ENCODE results near the gene OPRD1.
"Not testable (repeated sequence)": the region's sequence is repeated elsewhere in the genome, so short reads cannot be mapped to it uniquely, and the experiment has no call there.

OPRD1 gene

DNA sequence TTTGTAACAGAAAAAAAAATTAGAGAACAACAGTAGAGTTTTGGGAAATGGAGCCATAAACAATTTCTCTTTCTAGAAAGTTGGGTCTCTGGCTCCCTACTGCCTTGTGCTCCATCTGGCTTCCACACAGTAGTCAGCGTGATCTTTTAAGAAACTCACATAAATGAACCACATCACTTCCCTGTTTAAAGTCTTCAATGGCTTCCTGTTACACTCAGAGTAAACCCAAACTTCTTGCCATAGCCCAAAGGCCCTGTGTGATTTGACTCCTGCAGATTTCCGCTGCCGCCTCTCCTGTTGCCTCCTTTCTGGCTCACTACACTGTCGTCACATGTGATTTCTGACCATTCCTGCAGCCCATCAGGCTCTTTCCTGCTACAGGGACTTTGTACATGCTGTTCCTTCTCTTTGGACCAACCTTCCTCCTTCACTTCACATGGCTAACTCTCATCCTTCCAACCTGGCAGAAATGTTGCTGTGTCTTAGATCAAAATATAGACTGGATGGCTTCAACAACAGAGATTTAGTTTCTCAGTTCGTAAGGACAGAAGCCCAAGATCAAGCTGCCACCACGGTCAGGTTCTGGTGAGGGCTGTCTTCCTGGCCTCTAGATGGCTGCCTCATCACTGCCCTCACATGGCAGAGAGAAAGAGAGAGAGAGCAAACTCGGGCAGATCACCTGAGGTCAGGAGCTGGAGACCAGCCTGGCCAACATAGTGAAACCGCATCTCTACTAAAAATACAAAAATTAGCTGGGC lies 34.0 kb downstream of the OPRD1 start:
- Mint-ChIP-seq H3K36me3 (ENCODE audit: low read depth) (no peaks in the 10 kb centered on the region), H3K9me3 (no peaks in the 10 kb centered on the region), H3K4me3 (no peak overlapping the region), H3K27me3 (ENCODE audit: low read depth) (peaks cover 15% of the 10 kb centered on the region), H3K27ac (no peak overlapping the region), H3K4me1 (no peaks in the 10 kb centered on the region)
- TF ChIP-seq, protein P1, sequence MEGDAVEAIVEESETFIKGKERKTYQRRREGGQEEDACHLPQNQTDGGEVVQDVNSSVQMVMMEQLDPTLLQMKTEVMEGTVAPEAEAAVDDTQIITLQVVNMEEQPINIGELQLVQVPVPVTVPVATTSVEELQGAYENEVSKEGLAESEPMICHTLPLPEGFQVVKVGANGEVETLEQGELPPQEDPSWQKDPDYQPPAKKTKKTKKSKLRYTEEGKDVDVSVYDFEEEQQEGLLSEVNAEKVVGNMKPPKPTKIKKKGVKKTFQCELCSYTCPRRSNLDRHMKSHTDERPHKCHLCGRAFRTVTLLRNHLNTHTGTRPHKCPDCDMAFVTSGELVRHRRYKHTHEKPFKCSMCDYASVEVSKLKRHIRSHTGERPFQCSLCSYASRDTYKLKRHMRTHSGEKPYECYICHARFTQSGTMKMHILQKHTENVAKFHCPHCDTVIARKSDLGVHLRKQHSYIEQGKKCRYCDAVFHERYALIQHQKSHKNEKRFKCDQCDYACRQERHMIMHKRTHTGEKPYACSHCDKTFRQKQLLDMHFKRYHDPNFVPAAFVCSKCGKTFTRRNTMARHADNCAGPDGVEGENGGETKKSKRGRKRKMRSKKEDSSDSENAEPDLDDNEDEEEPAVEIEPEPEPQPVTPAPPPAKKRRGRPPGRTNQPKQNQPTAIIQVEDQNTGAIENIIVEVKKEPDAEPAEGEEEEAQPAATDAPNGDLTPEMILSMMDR (IDR thresholded peaks at IDR 0.05; ENCODE audit: unreplicated experiment in 3 of 3): no peak

DNA sequence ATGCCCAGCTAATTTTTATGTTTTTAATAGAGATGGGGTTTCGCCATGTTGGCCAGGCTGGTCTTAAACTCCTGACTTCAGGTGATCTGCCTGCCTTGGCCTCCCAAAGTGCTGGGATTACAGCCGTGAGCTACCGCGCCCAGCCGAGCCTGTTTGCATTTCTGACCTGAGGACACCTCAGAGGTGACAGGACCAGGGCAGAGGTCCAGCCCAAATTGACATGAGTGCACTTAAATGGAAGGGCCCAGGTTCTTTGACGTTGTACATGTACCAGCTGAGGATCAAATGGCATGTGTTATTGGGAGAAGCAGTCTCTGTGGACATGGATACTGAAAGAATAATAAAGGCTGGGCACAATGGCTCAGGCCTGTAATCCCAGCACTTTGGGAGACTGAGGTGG lies 35.2 kb downstream of the OPRD1 start:
- H3K27ac Mint-ChIP-seq; H3K4me1 Mint-ChIP-seq; H3K9me3 Mint-ChIP-seq; H3K4me3 Mint-ChIP-seq; H3K36me3 Mint-ChIP-seq (ENCODE audit: low read depth): not testable (repeated sequence)
- H3K27me3 Mint-ChIP-seq (ENCODE audit: low read depth): peaks cover 15% of the 10 kb centered on the region

DNA sequence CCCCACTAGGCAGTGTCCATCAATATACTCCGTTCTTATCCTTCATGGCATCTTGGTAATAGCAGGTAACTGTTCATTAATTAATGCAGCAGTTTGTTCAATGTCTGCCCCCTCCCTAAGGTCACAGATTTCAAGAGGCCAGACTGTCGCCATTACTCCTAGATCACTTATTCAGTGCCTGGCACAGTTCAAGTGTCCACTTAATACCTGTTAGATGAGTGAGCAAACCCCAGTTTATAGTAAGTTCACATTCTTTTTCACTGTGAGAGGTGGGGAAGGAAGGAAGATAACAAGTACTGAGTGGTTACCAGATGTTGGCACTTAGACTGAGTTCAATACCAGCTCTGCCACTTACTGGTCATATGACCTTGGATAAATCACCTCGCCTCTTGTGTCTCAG lies 36.4 kb downstream of the OPRD1 start:
- no peak overlapping the region for H3K4me3 Mint-ChIP-seq
- no peak overlapping the region for H3K27ac Mint-ChIP-seq
- no peaks in the 10 kb centered on the region for H3K36me3 Mint-ChIP-seq (ENCODE audit: low read depth)
- no peaks in the 10 kb centered on the region for H3K4me1 Mint-ChIP-seq
- no peaks in the 10 kb centered on the region for H3K9me3 Mint-ChIP-seq
- peaks cover 13% of the 10 kb centered on the region for H3K27me3 Mint-ChIP-seq (ENCODE audit: low read depth)
- TF ChIP-seq, protein P1 (IDR thresholded peaks at IDR 0.05; ENCODE audit: unreplicated experiment in 3 of 3): no peak

DNA sequence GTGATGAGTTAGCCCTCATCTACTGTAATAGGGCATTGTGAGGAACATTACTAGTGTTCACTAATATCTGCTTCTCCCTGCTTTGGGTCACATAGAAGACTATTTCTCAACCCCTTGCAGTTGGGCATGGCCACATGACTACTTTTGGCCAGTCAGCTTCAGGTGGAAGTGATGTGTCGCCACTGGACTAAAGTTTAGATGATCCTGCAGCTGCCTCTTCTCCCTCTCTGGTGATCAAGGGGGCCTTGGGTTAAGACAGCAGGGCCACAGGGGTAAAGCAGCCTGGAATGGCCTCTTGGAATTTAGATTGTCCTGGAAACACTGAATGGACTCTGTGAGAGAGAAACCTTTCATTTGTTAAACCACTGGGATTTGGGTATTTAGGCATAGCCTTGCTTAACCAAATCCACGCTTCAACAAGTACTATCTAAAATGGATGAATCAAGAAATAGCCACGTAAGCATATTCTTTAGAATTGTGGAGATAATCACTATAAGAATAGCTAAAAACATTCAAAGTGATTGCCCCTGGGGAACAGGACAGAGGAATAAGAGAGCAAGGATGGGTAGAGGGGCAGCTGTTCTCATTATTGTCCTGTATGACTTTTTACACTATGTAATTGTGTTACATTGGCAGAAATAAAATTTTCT lies 41.2 kb downstream of the OPRD1 start:
- Mint-ChIP-seq H3K4me1 (peaks cover 14% of the 10 kb centered on the region), H3K27me3 (ENCODE audit: low read depth) (peaks cover 5% of the 10 kb centered on the region), H3K27ac (no peak overlapping the region), H3K9me3 (no peaks in the 10 kb centered on the region), H3K4me3 (no peak overlapping the region), H3K36me3 (ENCODE audit: low read depth) (no peaks in the 10 kb centered on the region)
- TF ChIP-seq, protein P1 (IDR thresholded peaks at IDR 0.05; ENCODE audit: unreplicated experiment in 3 of 3): no peak

DNA sequence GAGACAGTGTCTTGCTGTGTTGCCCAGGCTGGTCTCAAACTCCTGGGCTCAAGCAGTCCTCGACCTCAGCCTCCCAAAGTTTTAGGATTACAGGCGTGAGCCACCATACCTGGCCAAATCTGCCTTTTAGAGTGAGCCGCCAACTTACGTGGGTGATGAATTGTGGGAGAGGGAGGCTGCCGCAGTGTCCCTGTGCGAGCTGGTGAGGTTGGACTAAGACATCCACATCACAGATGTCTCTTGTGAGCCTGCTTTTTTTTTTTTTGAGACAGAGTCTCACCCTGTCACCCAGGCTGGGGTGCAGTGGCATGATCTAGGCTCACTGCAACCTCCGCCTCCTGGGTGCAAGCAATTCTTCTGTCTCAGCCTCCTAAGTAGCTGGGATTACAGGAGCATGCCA lies 42.4 kb downstream of the OPRD1 start:
- H3K27me3 Mint-ChIP-seq (ENCODE audit: low read depth); H3K4me3 Mint-ChIP-seq; H3K36me3 Mint-ChIP-seq (ENCODE audit: low read depth); H3K27ac Mint-ChIP-seq; H3K9me3 Mint-ChIP-seq: not testable (repeated sequence)
- peaks cover 14% of the 10 kb centered on the region for H3K4me1 Mint-ChIP-seq

DNA sequence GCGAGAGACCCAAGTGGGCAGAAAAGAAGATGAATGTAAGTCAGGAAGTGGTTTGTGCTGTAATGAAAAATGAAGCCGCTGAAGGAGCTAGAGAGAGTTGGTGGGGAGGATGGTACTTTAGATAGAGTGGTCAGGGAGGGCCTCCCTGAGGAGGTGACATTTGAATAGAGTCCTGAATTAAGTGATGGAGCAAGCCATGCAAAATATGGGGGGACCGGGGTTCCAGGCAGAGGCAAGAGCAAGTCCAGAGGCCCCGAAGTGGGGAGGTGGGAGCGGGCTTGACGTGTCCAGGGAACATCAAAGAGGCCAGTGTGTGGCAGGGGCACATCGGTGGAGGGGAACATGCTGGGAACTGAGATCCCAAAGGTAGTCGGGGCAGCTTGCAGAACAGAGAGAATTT lies 43.1 kb downstream of the OPRD1 start:
- TF ChIP-seq, protein P1 (IDR thresholded peaks at IDR 0.05; ENCODE audit: unreplicated experiment in 3 of 3): no peak
- no peaks in the 10 kb centered on the region for H3K9me3 Mint-ChIP-seq
- H3K4me3 Mint-ChIP-seq: no peak overlapping the region
- H3K27me3 Mint-ChIP-seq (ENCODE audit: low read depth): peaks cover 5% of the 10 kb centered on the region
- H3K27ac Mint-ChIP-seq: peak overlapping the region in 2 of 3 experiments; percentile 32 to 81
- peaks cover 21% of the 10 kb centered on the region for H3K4me1 Mint-ChIP-seq
- no peaks in the 10 kb centered on the region for H3K36me3 Mint-ChIP-seq (ENCODE audit: low read depth)

DNA sequence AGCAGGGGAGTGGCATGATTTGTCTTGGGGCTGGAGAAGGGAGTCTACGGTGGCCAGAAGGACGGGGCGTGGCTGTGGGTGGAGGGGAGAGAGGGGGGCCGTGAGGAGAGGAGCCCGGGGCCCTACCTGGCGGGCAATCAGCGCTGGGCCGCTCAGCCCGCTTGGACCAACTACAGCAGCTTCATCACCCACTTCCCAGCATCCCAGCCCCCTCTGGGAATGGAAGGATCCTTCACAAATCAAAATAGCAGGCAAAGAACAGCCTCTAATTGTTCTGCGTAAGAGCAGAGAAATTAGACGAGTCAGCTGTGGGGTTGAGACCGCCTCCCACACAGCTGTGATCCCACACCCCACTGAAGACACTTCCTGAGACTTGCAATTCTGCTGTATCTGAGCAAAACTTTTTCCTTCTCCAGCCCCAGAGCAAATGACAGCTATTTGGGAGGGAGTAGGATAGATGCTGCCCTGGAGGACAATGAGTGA lies 43.5 kb downstream of the OPRD1 start:
- Mint-ChIP-seq H3K4me3 (peak overlapping the region in 1 of 3 experiments; percentile 53), H3K36me3 (ENCODE audit: low read depth) (no peaks in the 10 kb centered on the region), H3K27me3 (ENCODE audit: low read depth) (peaks cover 5% of the 10 kb centered on the region), H3K4me1 (peaks cover 21% of the 10 kb centered on the region), H3K27ac (peak overlapping the region in 2 of 3 experiments; percentile 32 to 81), H3K9me3 (no peaks in the 10 kb centered on the region)
- TF ChIP-seq, protein P1 (IDR thresholded peaks at IDR 0.05; ENCODE audit: unreplicated experiment in 3 of 3): no peak
